ENCODE data around the gene HSPH1. TPM values are rescaled to one million over a fixed set of nuclear protein-coding genes. Genes with fewer than 3 reads are reported as not detected.

Gene HSPH1
- total RNA-seq, 2 experiments from 2014 or later, result 226 to 238 TPM

DNA sequence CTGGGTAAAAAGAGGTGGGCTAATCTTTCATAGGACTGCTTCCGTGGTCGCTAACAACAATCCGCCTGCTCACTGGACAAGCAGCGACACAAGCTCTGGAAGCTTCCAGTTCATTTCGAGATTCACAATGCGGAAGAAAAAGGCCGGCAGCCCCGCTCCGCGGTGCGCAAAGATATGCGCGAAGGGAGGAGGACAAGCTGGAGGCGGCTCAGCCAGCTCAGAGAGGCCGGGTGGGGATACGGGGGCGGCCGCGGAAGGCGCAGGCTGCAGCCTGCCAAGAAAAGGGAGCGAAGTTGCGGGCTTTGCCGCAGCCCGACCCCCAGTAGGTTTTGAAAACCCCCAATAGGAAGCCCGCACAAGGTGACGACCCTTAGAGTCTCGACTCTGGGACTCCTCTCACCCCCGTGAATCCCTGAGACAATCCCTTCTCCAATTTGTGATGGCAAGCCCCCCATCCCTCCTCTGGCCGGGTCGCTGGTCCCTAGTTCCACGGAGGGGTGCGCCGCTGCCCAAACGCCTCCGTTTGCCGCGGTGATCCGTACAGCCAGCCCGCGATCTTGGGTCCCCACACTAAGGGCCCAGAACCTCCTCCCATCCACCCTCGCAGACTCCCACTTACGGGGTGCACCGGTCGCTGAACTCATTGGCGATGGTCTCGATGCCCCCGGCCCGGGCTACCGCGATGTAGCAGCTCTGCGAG is 697 bp downstream of the HSPH1 start:
- intact Hi-C loops (cut with DNase I, micrococcal nuclease), result loop anchor here (1.0 to 10.0 kb wide), 6 partner anchors 18 to 1266 kb away; partner anchors contain the start of genes N4BP2L1 (in 2 of the 2), BRCA2 (in 1 of the 2), HMGB1 (in 1 of the 2) and ZAR1L (in 1 of the 2)
- ATAC-seq (ENCODE audit: poor library complexity), result no peak
- H3K27ac Mint-ChIP-seq, result peak overlapping the region; percentile 98

DNA sequence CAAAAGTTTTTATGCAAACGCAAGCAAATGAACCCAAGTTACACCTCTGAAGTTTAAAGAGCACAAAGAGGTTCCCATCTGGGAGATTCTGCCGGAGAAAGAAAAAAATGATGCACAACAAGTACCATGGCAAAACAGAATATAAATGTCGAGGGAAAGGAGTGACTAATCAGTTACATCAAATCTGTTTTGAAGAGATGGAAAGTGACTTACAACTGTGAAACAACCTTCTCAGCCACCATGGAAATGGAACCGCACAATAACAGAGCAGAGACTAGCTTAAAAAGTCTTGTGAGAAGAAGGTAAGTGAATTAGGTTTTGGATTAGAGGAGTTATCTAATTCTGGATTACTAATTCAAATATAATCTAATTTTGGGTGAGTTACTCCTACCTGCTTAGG is 2.4 kb downstream of the HSPH1 start:
- Mint-ChIP-seq H3K36me3 (ENCODE audit: low read depth) (peaks cover 75% of the 10 kb centered on the region), H3K4me1 (ENCODE audit: low read depth) (peaks cover 51% of the 10 kb centered on the region), H3K27ac (peak overlapping the region; percentile 98), H3K9me3 (no peaks in the 10 kb centered on the region), H3K4me3 (peak overlapping the region; percentile 96), H3K27me3 (no peaks in the 10 kb centered on the region)
- intact Hi-C loops (cut with DNase I, micrococcal nuclease), result no loop called here
- H3K4me1 ChIP-seq (ENCODE audit: insufficient read depth, low read length), result peaks cover 17% of the 10 kb centered on the region
- DNase-seq (no peak), ATAC-seq (ENCODE audit: poor library complexity) (no peak)
- no peak overlapping the region for H3K27ac ChIP-seq (ENCODE audit: low read depth in 1 of 2, low read length in 2 of 2)
- ChIA-PET CTCF (interaction anchor here (2.7 kb wide), 1 partner anchor 41 kb away, joined by 17 read pairs; the partner anchor contains the start of gene B3GLCT), POLR2A (interaction anchor here (5.6 kb wide), 1 partner anchor 41 kb away, joined by 44 read pairs; the partner anchor contains the start of gene B3GLCT)
- no peaks in the 10 kb centered on the region for H3K9me3 ChIP-seq (ENCODE audit: control insufficient read depth in 1 of 2, insufficient read depth in 1 of 2, low read length in 2 of 2)
- no peaks in the 10 kb centered on the region for H3K27me3 ChIP-seq (ENCODE audit: control insufficient read depth in 1 of 2, insufficient read depth in 2 of 2, low read length in 2 of 2)
- H3K36me3 ChIP-seq (ENCODE audit: insufficient read depth, low read length), result peaks cover 34% of the 10 kb centered on the region
- TF ChIP-seq, protein P1, sequence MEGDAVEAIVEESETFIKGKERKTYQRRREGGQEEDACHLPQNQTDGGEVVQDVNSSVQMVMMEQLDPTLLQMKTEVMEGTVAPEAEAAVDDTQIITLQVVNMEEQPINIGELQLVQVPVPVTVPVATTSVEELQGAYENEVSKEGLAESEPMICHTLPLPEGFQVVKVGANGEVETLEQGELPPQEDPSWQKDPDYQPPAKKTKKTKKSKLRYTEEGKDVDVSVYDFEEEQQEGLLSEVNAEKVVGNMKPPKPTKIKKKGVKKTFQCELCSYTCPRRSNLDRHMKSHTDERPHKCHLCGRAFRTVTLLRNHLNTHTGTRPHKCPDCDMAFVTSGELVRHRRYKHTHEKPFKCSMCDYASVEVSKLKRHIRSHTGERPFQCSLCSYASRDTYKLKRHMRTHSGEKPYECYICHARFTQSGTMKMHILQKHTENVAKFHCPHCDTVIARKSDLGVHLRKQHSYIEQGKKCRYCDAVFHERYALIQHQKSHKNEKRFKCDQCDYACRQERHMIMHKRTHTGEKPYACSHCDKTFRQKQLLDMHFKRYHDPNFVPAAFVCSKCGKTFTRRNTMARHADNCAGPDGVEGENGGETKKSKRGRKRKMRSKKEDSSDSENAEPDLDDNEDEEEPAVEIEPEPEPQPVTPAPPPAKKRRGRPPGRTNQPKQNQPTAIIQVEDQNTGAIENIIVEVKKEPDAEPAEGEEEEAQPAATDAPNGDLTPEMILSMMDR (IDR thresholded peaks at IDR 0.05), result no peak
- no peak overlapping the region for H3K4me3 ChIP-seq (ENCODE audit: low read length)

More for the DNA sequence above, 697 bp downstream of the HSPH1 start:
- peak overlapping the region; percentile 94 to 95 for H3K27ac ChIP-seq (ENCODE audit: low read depth in 1 of 2, low read length in 2 of 2)
- H3K4me1 ChIP-seq (ENCODE audit: insufficient read depth, low read length), result peaks cover 17% of the 10 kb centered on the region
- peaks cover 18% of the 10 kb centered on the region for H3K36me3 ChIP-seq (ENCODE audit: insufficient read depth, low read length)
- DNase-seq, result peak; percentile 26 to 72 (median 49)
- Mint-ChIP-seq H3K9me3 (no peaks in the 10 kb centered on the region), H3K36me3 (ENCODE audit: low read depth) (peaks cover 59% of the 10 kb centered on the region), H3K4me1 (ENCODE audit: low read depth) (peaks cover 46% of the 10 kb centered on the region), H3K4me3 (peak overlapping the region; percentile 96), H3K27me3 (no peaks in the 10 kb centered on the region)
- ChIA-PET POLR2A (interaction anchor here (0.8 to 5.6 kb wide), 5 partner anchors 9 to 545 kb away, joined by 3 to 44 read pairs (median 5); partner anchors contain the start of gene B3GLCT), CTCF (interaction anchor here (0.8 to 2.7 kb wide), 2 partner anchors 13 to 39 kb away, joined by 3 to 17 read pairs; partner anchors contain the start of gene B3GLCT)
- TF ChIP-seq, protein P1 (IDR thresholded peaks at IDR 0.05), result no peak
- H3K9me3 ChIP-seq (ENCODE audit: control insufficient read depth in 1 of 2, insufficient read depth in 1 of 2, low read length in 2 of 2), result no peaks in the 10 kb centered on the region
- H3K27me3 ChIP-seq (ENCODE audit: control insufficient read depth in 1 of 2, insufficient read depth in 2 of 2, low read length in 2 of 2), result no peaks in the 10 kb centered on the region
- peak overlapping the region; percentile 93 for H3K4me3 ChIP-seq (ENCODE audit: low read length)

DNA sequence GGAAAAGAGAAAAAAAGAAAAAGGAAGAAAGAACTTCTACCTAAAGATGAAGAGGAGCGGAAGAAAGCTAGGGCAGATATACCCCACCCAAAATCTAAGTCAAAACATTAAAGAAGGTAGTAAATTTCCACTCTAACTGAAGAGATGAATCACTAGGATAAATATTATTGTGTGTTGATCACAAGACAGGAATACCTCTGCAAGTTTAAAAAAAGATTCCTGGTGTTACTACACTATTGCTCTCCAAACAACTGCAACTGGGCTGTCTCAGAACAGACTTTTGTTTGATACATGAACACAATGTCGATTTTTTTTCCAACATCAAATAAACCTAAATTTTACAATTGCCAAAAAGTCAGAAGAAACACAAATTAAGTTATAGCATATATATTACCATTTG is 6.8 kb downstream of the HSPH1 start:
- Mint-ChIP-seq H3K36me3 (ENCODE audit: low read depth) (peaks cover 87% of the 10 kb centered on the region), H3K4me1 (ENCODE audit: low read depth) (peaks cover 39% of the 10 kb centered on the region), H3K27me3 (no peaks in the 10 kb centered on the region), H3K9me3 (no peaks in the 10 kb centered on the region), H3K4me3 (no peak overlapping the region), H3K27ac (no peak overlapping the region)
- TF ChIP-seq, protein P1 (IDR thresholded peaks at IDR 0.05), result no peak
- no peak overlapping the region for H3K27ac ChIP-seq (ENCODE audit: low read depth in 1 of 2, low read length in 2 of 2)
- CTCF ChIA-PET, result no interaction called here
- no peak overlapping the region for H3K4me3 ChIP-seq (ENCODE audit: low read length)
- H3K36me3 ChIP-seq (ENCODE audit: insufficient read depth, low read length), result peaks cover 77% of the 10 kb centered on the region
- intact Hi-C loops (cut with DNase I, micrococcal nuclease), result no loop called here
- H3K4me1 ChIP-seq (ENCODE audit: insufficient read depth, low read length), result peaks cover 3% of the 10 kb centered on the region
- no peaks in the 10 kb centered on the region for H3K27me3 ChIP-seq (ENCODE audit: control insufficient read depth in 1 of 2, insufficient read depth in 2 of 2, low read length in 2 of 2)
- no peak for ATAC-seq (ENCODE audit: poor library complexity)
- POLR2A ChIA-PET, result no interaction called here
- no peaks in the 10 kb centered on the region for H3K9me3 ChIP-seq (ENCODE audit: control insufficient read depth in 1 of 2, insufficient read depth in 1 of 2, low read length in 2 of 2)
- no peak for DNase-seq

All from CD4-positive, alpha-beta T cell (primary cell).